NCI-H128 (cell line): ENCODE results near the gene TCHH.
"Not testable (repeated sequence)": the region's sequence is repeated elsewhere in the genome, so short reads cannot be mapped to it uniquely, and the experiment has no call there.

Experiments
- DNase-seq: peaks from one replicate; lab custom pipeline; 2025; ENCODE audit not compliant: unreplicated experiment; lab: John Stamatoyannopoulos, UW

TCHH gene

DNA sequence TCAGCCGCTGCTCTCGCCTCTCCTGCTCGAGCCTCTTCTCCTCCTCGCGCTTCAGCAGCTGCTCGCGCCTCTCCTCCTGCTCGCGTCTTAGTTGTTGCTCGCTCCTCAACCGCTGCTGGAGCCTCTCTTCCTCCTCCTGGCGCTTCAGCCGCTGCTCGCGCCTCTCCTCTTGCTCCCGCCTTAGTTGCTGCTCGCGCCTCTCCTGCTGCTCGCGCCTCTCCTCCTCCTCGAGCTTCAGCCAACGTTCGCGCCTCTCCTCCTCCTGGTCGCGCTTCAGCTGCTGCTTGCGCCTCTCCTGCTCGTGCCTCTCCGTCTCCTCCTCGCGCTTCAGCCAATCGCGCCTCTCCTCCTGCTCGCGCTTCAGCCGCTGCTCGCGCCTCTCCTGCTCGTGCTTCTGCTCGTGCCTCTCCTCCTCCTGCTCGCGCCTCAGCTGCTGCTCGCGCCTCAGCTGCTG is 3.7 kb downstream of the TCHH start:
- DNase-seq: no peak

GRCh38 chr1:152110860-152111514 is 4.3 kb downstream of the TCHH start:
- DNase-seq: no peak

GRCh38 chr1:152110365-152110859 is 4.8 kb downstream of the TCHH start:
- DNase-seq: no peak

- no peak for DNase-seq
Observed at GRCh38 chr1:152109998-152110294, 5.3 kb downstream of the TCHH start.

GRCh38 chr1:152109231-152109997 is 5.8 kb downstream of the TCHH start:
- no peak for DNase-seq

GRCh38 chr1:152108882-152109222 is 6.4 kb downstream of the TCHH start:
- DNase-seq: no peak

- no peak for DNase-seq
Observed at GRCh38 chr1:152107984-152108881, 7.0 kb downstream of the TCHH start.

DNA sequence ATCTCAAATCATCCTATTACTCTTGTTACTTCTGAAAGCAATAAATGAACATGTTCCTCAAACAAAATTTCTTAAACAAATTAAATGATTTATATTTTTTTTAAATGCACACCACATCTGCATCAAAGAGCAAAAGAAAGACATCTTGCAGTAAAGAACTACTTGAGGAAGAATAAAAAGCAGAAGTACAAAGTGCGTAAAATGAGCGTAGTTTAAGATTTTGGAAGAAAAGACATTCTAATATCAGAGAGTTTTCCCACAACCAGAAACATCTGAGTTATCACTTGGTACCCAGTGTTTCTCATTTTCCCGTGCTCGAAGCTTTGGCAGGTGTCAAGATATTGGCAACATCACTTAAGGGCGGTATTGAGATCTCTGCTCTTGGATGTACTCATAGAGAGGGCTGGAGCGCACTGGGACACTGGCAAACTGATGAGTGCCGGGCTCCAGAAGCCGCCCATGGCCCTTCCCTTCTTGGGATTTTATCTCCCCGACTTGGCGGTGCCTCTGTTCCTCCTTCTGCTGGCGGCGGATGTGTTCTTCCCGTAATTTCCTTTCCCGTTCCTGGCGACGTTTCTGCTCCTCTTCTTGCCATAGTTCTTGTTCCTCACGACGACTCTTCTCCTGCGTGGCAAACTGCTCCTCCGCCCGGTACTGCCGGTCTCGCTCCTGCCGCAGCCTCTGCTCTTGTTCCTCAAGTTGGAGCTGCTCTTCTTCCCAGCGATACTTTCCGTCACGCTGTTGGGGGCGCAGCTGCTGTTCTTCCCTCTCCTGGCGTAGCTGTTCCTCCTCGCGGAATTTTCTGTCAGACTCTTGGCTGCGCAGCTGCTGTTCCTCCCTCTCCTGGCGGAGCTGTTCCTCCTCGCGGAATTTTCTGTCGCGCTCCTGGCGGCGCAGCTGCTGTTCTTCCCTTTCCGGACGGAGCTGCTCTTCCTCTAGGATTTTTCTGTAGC is 7.9 kb downstream of the TCHH start:
- no peak for DNase-seq

GRCh38 chr1:152104854-152105253 is 10.4 kb downstream of the TCHH start:
- no peak for DNase-seq

- DNase-seq: no peak
Observed at GRCh38 chr1:152096931-152097330, 18.3 kb downstream of the TCHH start.

DNA sequence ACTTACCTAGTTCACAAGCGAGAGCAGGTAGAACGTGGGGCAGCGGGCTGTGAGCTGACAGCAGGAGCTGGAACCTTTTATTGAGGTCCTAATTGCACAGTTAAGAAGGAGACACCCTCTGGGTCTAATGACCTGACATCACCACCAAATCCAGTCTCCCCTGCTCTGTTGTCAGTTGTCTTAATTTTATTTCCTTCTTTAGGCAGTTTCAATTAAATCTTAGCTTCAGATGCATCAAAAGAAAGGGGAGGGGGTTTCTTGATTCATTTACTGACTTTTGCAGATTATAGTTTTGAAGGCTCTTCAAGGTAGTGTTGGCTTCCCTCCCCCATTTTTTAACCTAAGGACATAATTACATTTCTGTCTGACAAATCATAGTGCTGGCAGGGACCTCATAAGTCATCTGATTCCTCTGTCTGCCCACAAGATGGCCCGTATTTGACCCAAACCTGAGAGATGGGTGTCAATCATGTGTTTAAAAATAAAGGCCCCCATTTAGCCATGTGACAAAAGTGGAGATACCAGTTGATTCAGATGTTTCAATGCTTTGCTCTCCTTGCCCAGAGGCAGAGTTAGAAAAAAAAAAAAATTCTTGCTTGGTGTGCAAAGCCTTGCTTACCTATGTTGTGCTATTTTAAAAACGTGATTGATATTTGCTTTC is 26.1 kb downstream of the TCHH start, which contains the start of gene TCHHL1:
TSS of gene TCHHL1 (minus strand) at position 51 of the 661 bp plus-strand sequence. CDS start 921 bp downstream, outside the sequence.
- no peak for DNase-seq

DNA sequence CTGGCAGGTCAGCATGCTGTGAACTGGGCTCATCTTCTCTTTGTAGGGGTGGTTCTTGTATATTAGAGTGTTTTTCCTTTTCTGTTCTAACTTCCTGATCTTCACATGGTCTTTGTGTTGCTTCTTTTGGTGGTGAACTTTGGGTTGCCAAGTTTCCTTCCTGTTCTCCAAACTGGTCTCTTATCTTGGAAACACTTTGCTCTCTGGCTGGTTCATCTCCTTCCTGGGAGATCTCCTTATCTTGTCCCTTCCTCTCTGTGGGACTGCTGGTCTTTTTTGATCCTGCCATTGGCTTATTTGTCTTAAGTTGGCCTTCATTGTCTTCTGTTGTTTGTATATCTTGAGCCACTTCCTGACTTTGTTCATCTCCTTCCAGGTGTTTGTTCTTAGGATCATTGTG is 28.5 kb downstream of the TCHH start:
- no peak for DNase-seq

GRCh38 chr1:152084853-152085252 is 30.4 kb downstream of the TCHH start:
- DNase-seq: no peak

GRCh38 chr1:152081026-152081425 is 34.2 kb downstream of the TCHH start:
- not testable (repeated sequence) for DNase-seq

- DNase-seq: not testable (repeated sequence)
Observed at GRCh38 chr1:152080494-152080893, 34.8 kb downstream of the TCHH start.

GRCh38 chr1:152078831-152079441 is 36.3 kb downstream of the TCHH start:
- DNase-seq: no peak

GRCh38 chr1:152072311-152072710 is 42.9 kb downstream of the TCHH start:
- no peak for DNase-seq

DNA sequence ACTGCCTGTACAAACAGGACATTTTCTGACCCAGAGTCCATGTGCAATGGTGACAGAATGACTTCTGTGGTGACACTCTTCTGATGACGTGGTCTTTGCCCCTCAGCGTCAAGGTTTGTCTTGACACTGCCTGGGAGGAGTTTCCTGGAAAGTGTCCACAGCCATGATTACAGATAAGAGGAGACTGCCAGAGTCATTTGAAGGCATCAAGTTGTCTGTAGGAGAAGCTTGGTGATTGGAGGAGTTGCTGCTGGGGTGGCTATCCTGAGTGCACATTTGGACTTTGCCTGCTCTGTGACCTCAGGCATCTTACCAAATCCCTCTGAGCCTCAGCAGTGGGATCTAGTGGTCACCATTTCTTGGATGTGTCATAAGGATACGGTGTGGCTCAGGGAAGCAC is 44.1 kb downstream of the TCHH start:
- no peak for DNase-seq

DNA sequence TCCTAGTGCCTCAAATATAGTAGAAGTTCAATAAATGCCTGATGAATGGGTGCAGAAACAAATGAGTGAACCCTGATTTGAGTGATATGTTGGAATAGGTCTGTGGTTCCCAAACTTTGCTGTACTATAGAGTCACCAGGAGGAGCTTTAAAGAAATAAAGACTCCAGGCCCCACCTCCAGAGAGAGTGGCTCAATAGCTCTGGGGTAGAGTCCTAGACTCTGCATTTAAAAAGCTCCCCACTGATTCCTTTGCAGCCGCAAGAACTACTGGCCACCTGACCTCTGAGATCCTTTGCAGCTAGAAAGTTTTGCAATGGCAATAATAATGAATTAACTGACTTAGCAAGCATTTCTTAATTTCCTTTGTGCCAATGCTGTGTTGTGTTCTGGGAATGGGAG is 47.3 kb downstream of the TCHH start:
- DNase-seq: no peak
